ENCODE results near the gene NACA2.
"Not testable (repeated sequence)": the region's sequence is repeated elsewhere in the genome, so short reads cannot be mapped to it uniquely, and the experiment has no call there.

Gene NACA2

GRCh38 chr17:61598014-61598413, 7.0 kb upstream of the NACA2 start:
- DNase-seq, result no peak

- DNase-seq, result no peak
These were observed 6.6 kb upstream of the NACA2 start for GRCh38 chr17:61597607-61598006.

- no peak for DNase-seq
These were observed 4.6 kb upstream of the NACA2 start for GRCh38 chr17:61595418-61596186.

GRCh38 chr17:61594294-61594825, 3.3 kb upstream of the NACA2 start:
- DNase-seq, result no peak

- DNase-seq, result no peak
These were observed 2.4 kb upstream of the NACA2 start for GRCh38 chr17:61593426-61593825.

- DNase-seq, result no peak
These were observed 911 bp upstream of the NACA2 start for GRCh38 chr17:61591930-61592329.

GRCh38 chr17:61589990-61590389, 1.0 kb downstream of the NACA2 start:
- DNase-seq, result no peak

GRCh38 chr17:61587807-61588660, 3.0 kb downstream of the NACA2 start:
- no peak for DNase-seq

- no peak for DNase-seq
These were observed 3.8 kb downstream of the NACA2 start for GRCh38 chr17:61587242-61587641.

GRCh38 chr17:61586622-61587021, 4.4 kb downstream of the NACA2 start:
- DNase-seq, result not testable (repeated sequence)

GRCh38 chr17:61586031-61586566, 4.9 kb downstream of the NACA2 start:
- no peak for DNase-seq

GRCh38 chr17:61584866-61585265, 6.2 kb downstream of the NACA2 start:
- DNase-seq, result no peak

GRCh38 chr17:61584266-61584665, 6.8 kb downstream of the NACA2 start:
- no peak for DNase-seq

GRCh38 chr17:61583660-61584264, 7.3 kb downstream of the NACA2 start:
- DNase-seq, result no peak

GRCh38 chr17:61583242-61583641, 7.8 kb downstream of the NACA2 start:
- DNase-seq, result peak; percentile 31

- DNase-seq, result no peak
These were observed 8.4 kb downstream of the NACA2 start for GRCh38 chr17:61582593-61582992.

GRCh38 chr17:61581611-61582349, 9.2 kb downstream of the NACA2 start:
- DNase-seq, result no peak

GRCh38 chr17:61580502-61580901, 10.5 kb downstream of the NACA2 start:
- DNase-seq, result no peak

- no peak for DNase-seq
These were observed 11.1 kb downstream of the NACA2 start for GRCh38 chr17:61579961-61580360.

GRCh38 chr17:61579347-61579746, 11.7 kb downstream of the NACA2 start:
- no peak for DNase-seq

GRCh38 chr17:61578645-61579044, 12.4 kb downstream of the NACA2 start:
- no peak for DNase-seq

GRCh38 chr17:61575983-61576382, 15.0 kb downstream of the NACA2 start:
- no peak for DNase-seq

Measured in SHP77 treated with DMSO at 0.1 percent for 48 hours (cell line).